ENCODE measurements around the gene FAM163B.

FAM163B gene

DNA sequence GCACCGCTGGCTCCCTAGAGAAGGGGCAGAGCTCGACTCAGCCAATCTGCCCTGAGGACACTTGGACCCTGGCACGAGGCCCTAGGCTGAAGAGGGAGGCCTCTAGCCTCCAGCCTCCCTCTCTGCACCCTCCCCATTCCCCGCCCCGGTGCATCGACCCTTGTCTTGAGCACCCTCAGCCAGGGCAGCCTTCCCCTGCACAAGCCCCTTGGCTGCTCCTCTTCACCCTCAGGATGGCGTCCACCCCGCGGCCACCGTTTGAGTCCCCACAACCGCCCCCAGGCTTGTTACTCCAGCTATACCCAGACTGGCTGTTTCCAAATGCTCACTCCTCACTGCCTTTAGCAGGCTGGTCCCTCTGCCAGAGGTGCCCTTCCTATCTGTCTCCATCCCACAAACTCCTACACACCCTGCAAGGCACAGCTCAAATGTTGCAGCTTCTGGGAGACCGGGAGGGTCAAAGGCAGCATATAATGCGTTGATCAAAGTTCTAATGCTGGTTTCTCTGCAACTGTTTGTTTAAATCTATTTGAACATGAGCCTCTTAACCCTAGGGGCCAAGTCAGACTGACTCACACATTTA is 6.5 kb upstream of the FAM163B start:
- no peak for DNase-seq (ENCODE audit: low read depth)

DNA sequence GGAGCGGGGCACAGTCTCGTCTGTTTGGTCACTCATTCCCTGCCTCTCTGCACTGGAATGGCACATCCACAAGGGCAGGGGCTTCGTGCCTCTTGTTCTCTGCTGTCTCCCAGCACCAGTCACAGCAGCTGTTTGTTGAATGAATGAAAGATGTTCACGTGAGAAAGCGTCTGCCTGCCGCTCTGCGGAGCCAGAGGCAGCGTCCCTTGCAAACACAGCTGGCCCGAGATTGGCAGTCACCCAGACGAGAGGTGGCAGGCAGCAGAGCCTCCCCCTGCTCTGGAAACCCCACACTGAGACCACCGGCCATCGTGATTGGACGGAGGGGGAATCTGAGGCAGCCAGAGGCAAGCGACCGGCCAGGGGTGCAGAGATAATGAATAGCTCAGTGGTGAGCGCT is 6.0 kb upstream of the FAM163B start:
- DNase-seq (ENCODE audit: low read depth): no peak

DNA sequence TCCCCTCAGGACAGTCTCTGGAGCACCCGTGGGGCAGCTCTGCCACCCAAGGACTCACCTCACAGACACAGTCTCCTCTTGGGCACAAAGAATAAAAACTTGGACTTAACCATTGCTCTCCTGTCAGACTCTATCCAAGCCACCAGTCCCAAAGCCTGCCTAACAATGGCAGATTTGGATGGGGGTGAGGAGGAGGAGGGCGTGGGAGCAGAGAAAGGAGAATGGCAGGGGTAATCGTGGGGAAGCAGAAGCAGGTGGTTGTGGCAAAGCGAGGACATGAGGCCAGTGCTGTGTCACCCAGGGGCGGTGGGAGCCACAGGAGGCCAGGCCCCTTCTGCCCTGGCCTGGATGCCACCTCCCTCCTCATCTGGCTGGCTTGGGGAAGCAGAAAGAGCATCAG is 5.5 kb upstream of the FAM163B start:
- DNase-seq (ENCODE audit: low read depth): no peak

DNA sequence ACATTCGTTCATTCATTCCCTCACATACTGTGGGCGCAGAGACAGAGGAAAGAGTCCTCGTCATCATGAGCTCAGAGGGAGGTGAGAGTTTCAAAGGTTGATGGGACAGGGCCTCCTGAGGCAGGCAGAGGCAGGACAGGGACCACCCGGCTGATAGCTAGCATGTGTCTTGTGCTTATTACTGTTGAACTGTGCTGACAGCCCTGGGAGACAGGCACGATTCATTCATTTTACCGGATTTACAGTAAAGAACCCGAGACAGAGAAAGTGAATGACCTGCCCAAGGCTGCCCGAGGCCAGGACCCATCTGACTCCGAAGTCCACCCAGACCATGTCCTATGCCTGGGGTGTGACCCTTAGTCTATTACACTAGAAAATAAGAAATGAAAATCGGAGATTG is 4.9 kb upstream of the FAM163B start:
- DNase-seq (ENCODE audit: low read depth): no peak

DNA sequence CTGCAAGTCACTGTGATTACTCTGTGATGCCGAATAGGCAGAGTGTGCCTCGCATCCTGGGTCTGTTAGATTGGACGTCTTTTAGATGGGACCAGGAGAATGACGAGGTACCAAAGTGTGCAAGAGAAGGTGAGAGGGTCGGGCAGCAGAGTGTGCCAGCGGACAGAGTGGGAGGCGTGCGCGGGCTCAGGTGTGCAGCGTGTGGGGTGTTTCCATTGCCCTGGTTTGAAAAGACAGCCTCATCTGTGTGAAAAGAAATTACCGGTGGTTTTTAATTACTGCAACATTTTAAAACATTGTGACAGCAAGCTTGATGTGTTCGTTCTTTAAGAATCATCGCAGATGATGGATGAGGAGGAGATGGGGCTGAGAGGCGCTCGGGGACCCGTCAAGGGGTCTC is 4.2 kb upstream of the FAM163B start:
- DNase-seq (ENCODE audit: low read depth): no peak

DNA sequence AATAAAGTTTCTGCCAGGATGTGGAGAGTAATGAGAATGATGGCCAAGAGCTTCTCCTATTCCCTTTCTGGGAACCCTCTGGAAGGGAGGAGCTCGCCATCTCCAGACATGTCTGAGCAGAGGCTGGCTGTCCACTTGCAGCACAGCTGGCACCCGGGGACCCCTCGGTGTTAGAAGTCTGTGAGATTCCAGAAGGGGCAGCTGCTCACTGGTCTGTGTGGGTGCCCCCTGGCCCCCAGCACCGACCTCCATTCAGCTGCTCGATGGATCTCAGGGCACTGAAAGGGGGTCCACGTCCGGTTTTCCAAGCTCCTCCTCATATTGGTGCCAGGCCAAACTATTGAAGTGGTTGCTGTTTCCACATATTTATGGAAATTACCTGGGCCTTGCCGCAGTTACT is 3.6 kb upstream of the FAM163B start:
- DNase-seq (ENCODE audit: low read depth): no peak

DNA sequence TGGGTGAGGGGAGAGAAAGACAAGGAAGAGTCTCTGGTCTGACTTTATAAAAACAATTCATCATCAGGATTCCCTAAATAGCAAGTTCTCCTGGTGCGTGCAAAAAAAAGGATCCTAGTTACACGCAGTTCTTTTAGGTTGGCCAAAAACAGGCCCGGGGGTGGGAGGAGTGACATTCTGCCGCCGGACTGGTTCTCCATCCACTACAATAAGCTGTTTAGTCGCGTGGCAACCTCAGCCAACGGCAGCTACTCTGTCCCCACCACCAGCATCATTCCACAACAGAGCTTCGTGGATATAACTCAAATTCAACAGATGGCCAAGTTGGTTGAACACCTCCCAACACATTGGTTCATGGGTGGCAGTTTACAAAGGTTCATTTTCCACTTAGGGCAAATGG is 2.9 kb upstream of the FAM163B start:
- DNase-seq (ENCODE audit: low read depth): no peak

DNA sequence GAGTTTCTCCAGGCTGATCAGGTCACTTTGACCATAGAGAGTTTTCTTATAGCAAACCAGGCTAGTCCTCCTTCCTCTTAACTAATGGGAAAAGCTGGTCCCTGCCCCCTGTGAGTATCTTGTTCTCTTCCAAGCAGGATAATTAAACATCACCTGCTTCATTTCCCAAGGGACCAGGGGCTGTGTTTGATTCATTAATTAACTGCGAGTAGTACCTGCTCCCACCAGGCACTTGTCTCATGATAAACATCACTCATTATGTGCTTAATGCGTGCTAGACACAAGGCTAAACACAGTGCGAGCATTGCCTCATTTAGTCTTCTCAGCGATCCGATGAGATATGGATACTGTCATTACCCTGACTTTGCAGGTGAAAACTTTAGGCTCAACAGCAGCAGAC is 1.7 kb upstream of the FAM163B start:
- DNase-seq (ENCODE audit: low read depth): no peak

DNA sequence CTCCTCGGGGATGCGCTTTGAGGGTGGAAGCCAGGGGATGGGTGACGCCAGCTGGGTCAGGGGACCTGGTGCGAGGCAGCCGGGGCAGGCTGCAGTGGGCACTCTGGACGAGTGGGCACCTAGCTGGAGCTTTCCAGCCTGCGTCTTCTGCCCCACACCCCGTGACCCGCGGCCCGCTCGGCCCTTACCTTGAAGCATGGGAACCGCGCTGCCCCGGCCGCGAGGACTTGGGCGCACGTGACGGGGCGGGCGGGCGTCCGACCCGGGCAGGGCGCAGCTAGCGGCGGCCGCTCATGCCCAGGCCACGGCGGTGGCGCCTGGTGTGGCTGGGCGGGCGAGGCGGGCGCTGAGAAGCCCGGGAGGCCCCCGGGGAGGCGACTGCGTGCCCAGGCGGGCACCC is 300 bp downstream of the FAM163B start:
- no peak for DNase-seq (ENCODE audit: low read depth)

DNA sequence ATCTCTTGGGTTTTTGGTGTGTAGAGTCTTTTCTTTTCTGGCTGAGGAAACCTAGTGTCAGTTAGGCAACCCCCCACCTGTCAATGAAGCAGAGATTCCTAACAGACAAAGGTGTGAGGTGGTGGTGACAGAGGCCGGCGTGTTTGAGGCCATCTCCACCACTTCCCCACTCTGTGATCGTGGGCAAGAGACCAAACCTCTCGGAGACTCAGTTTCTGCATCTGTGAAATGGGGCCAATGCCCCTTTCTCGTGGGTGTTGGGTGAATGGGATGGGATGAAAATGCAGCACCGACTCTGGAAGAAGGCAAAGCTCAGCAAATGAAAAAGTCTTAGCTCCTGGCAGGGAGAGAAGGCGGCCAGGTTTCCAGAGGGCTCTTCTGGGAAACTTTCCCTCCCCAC is 807 bp downstream of the FAM163B start:
- DNase-seq (ENCODE audit: low read depth): no peak

DNA sequence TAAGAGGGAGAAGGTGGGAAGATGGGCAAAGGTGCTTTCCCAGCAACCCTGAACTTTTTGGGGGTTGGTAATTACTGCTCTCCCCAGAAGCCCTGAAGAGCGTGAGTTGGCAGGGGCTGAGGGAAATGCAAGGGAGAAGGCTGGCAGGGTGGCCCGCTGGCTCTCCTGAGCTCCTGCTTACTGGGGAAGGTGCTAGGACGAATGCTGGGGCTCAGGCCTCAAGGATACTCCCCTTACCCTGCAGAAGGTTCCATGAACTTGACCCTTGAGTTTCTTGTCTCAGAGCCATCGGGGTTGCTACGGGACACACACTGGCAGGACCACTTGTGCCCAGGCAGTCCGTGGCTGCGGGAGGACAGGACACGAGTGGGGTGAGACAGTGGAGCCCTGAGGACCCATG is 1.2 kb downstream of the FAM163B start:
- DNase-seq (ENCODE audit: low read depth): no peak

DNA sequence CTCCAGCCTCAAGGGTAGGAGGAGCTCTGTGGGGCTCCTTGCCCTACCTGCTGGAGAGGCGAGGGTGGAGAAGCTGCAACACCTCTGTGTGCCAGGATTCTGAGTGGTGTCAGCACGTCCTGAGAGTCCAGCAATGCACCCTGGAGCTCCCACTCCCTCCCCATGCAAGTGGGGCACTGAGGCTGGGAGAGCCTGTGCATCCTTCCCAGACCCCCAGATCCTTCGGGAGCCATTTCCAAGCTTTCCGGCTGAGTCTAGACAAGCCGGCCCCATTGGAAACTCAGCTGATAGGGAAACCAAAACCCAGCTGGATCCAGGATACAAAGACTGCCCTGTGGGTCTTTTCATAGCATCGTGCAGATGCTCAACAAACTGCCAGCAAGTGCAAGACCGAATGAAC is 1.8 kb downstream of the FAM163B start:
- DNase-seq (ENCODE audit: low read depth): no peak

DNA sequence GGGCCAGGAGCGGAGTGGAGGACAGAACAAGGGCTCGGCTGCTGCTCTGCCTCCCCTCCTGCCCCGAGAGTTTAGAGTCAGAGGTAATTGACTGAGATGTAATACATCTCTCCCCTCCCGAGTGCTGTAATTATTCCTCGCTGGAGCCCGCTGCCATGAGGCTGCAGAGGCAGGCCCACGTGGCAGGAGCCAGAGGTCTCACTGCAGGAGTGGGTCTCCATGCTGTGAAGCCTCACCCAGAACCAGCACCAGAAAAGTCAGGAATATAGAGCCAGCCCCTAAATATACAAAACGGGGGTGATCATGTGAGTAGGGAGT is 2.5 kb downstream of the FAM163B start:
- DNase-seq (ENCODE audit: low read depth): no peak

DNA sequence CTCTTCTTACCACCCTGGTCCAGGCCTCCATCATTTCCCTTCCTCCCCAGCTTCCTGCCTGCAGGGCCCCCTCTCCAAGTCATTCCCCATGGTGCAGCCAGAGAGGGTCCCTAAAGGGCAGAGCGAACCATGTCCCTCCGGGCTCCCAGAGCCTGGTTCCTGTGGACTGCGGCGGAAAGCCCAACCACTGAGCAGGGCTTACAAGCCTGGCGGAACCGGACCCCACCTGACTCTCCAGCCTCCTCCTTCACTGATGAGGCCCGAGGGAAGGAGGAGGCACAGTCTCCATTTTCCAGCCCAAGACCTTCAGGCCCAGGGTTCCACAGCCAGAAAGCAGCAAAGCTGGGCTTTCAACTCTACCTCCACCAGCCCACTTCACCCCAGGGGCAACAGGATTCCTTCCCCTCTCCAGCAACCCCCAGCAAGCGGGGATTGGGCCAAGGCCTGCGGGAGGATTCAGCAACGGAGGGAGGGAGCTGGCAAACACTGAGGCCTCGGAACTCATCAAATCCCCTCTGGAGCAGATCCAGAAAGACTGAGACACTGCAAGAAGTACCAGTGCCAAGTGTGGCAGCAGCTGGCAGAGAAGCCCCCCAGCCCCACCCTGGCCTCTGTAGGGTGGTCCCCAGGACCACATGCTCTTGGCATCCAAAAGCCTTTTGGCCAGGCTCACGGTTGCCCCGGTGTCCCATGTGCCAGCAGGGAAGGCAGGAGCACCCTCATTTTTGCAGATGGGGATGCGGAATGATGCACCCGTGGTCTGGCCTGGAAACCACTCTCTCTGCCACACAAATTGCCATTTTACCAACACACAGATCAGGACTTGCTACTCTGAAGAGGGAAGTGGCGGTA is 3.1 kb downstream of the FAM163B start:
- no peak for DNase-seq (ENCODE audit: low read depth)

DNA sequence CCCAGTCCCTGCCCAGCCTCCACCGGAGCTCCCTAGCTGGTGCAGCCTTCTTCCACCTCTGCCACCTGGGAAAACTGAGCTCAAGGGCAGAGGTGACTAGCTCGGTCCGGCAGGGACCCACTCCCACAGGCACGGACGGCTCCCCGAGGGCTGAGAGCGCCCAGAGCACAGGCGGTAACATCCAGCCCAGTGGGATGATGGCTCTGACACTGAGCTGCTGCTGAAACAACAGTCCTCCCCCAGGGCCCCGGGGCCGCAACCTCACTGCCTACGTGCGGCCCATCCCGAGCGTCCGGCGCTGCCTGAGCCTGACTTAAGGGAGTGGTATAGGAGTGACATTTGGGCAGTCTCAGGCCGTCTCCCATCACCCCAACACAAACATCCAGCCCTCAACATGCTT is 3.7 kb downstream of the FAM163B start:
- no peak for DNase-seq (ENCODE audit: low read depth)

DNA sequence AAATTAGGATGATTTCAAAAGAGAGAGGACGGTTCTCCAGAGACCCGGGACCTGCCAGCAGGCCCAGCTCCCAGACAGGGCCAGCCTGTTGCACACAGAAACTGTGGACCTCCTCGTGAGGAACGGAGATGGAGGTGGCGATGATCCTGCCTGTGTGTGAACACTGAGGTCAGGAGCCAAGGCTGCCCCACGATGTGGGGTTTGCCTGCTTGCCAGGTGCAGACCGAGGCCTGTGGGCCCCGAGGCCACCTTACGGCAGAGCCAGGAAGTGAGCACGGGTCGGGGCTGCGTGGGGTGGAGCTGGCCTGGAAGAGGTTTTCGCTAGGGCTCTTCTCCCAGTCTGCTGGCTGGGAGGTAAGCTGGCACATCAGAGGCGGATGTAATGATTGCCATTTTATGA is 4.3 kb downstream of the FAM163B start:
- no peak for DNase-seq (ENCODE audit: low read depth)

DNA sequence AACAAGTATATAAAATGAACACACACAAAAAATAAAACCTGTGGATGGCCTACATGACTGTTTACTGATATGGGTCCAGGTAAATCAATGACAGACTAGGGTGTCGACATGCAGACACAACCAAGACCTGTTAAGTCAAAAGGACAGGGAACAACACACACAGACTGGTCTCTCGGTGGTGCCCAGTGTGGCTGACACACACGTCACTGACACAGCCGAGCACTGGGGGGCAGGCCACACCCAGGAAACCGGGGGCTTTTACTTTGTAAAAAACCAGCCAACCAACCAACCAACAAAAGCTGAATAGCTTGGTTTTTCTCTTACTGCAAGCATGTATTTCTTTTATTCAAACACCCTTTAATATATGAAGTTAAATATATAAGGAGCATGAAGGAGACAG is 5.0 kb downstream of the FAM163B start:
- DNase-seq (ENCODE audit: low read depth): no peak

DNA sequence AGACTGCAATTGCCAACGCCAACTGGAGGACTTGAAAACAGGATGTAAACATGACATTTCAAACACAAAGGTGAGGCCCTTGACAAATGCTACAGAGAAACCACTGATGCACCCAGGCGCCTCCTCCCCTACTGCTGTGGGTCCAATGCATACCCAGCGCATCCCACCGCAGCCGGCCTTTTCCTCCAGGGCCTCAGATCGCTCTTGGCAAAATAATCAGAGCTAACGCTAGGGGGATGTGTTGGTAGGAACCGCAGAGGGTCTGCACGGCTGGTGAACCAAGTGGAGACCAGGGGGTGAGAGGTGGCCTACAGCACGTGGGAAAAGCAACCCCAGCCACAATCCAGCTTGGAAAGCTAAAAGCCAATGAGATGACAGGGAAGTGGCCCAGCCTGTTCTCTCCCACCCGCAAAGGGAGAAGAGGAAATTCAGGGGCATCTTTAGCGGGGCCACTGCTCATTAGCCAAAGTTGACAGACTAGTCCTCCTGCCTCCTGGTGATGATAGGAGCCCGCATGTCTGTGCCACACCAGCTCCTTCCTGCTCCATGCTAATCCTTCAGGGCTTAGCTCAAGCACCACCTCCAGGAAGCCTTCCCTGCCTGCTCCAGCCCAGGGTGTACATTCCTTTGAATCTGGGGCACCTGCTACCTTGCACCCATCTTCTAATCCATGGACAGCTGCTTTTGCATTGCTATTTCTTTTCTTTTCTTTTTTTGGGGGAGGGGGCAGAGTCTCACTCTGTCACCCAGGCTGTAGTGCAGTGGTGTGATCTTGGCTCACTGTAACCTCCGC is 5.9 kb downstream of the FAM163B start:
- no peak for DNase-seq (ENCODE audit: low read depth)

DNA sequence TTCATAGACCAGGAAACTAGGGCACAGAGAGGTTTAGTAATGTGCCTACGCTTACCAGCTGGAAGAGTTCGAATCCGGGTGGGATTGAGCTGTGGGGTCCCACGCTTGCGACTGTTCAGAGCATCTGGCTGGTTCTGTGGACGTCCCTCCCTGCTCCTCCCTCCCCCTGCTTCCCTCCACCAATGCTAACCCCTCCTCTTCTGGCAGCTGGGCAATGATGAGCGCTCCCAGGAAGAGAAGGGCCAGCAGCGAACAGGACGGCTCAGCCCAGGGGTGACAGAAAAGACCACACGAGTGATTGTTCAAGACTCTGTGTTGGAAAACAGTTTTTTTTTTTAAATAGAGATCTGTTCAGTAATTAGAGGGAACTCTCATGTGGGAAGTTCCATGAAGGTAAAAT is 6.9 kb downstream of the FAM163B start:
- no peak for DNase-seq (ENCODE audit: low read depth)

DNA sequence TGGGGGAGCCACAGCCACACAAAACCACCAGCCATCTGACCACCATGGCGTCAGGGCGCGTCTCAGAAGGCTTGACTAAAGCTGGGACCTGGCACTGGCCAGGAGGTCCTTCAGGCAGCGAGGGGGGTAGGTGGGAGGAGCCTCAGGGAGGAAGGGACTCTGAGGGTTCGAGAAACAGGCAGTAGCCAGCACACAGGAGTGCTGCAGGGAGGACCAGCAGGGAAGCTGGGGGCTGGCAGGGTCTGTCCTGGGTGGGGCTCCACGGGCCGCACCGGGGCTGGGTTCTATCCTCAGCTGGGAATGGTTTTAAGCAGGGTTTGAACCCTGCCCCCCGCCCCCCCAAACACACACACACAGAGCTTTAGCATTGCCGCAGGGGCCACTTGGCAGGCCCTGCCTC is 7.4 kb downstream of the FAM163B start:
- DNase-seq (ENCODE audit: low read depth): no peak

DNA sequence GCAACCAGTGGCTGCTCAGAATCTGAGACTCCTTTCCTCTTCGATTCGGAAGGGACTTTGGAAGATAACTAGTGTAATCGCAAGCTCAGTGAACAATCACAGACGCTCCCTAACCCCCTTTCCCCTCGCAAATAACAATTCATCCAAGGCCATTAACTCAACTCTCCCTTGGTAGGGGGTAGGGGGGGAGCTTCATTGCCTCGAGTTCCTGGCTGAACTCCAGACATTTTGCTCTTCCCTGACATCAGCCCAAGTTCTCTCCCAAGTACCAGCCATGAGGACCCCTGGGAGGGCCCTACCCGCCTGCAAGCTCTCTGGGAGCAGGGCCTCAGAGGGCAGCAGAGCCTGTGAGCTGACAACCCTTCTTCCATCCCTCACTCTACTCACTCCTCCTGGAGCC is 8.4 kb downstream of the FAM163B start:
- no peak for DNase-seq (ENCODE audit: low read depth)

DNA sequence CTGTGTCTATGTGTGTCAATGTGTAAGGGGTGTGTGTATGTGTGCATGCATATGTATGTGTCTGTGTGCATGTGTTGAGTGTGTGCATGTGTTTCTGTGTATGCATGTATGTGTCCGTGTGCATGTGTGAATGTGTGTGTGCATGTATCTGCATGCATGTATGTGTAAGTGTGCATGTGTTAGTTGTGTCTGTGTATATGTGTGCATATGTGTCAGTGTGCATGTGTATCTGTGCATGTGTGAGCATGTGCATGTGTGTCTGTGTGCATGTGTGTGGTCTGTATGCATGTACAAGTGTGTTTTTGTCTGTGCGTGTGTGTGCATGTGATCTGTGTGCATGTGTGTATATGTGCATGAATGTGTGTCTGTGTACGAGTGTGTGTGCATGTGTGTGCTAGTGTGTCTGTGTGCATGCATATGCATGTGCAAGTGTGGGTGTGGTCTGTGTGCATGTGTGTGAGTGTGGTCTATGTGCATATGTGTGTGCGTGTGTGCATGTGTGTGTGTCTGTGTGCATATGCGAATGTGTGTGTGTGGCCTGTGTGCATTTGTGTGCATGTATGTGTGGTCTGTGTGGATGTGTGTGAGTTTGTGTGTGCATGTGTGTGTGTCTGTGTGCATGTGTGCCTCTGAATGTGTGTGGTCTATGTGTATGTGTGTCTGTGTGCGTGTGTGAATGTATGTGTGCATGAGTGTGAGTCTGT is 9.6 kb downstream of the FAM163B start:
- no peak for DNase-seq (ENCODE audit: low read depth)

DNA sequence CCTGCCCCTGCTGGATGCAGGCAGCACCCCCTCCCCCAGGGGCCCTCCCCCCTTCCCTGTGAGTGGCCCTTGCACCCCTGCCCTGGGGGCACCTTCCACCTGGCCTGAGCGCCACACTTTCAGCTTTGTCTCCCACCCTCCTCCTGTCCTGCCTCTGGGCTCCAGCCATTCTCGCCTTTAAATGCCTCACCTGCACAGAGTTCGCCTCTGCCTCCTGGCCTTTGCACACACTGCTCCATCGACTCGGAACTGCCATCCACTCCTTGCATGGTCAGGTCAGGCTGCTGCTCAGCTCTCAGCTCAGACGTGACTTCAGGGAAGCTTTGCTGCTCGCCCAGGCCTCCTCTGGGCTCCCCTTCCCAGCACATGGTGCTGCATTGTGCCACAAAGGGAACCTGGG is 10.2 kb downstream of the FAM163B start:
- no peak for DNase-seq (ENCODE audit: low read depth)
